ENCODE data around the gene VGLL3.

- TF ChIP-seq, protein P1, sequence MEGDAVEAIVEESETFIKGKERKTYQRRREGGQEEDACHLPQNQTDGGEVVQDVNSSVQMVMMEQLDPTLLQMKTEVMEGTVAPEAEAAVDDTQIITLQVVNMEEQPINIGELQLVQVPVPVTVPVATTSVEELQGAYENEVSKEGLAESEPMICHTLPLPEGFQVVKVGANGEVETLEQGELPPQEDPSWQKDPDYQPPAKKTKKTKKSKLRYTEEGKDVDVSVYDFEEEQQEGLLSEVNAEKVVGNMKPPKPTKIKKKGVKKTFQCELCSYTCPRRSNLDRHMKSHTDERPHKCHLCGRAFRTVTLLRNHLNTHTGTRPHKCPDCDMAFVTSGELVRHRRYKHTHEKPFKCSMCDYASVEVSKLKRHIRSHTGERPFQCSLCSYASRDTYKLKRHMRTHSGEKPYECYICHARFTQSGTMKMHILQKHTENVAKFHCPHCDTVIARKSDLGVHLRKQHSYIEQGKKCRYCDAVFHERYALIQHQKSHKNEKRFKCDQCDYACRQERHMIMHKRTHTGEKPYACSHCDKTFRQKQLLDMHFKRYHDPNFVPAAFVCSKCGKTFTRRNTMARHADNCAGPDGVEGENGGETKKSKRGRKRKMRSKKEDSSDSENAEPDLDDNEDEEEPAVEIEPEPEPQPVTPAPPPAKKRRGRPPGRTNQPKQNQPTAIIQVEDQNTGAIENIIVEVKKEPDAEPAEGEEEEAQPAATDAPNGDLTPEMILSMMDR (IDR thresholded peaks at IDR 0.05; ENCODE audit: low read depth, low read length, poor library complexity, severe bottlenecking), result no peak
- TF ChIP-seq EZH2phosphoT487 (IDR thresholded peaks at IDR 0.05; ENCODE audit: borderline replicate concordance, low read length), result no peak
Measured at GRCh38 chr3:87037652-87038051, 46.7 kb upstream of the VGLL3 start.
